K562 (cell line): ENCODE data around the gene COX19.

Experiments used
- CTCF ChIP-seq, 3 experiments: IDR thresholded peaks in 2 of 3; conservative IDR thresholded peaks in 1 of 3; 2 replicates each; pipeline ENCODE4 v1.5.1; 2011 to 2012; ENCODE audit warnings: low read length in 3 of 3, mild to moderate bottlenecking in 3 of 3, control low read depth in 2 of 3, improper control_type of control experiment in 1 of 3, inconsistent platforms in 1 of 3, low read depth in 1 of 3, mixed read lengths in 1 of 3, moderate library complexity in 1 of 3; ENCODE audit not compliant: insufficient read depth in 2 of 3
- MAFG ChIP-seq: fragments of 450-650 bp; conservative IDR thresholded peaks from 2 replicates; pipeline ENCODE4 v1.6.1; 2016; ENCODE audit warnings: missing genetic modification characterization, missing compliant biosample characterization
- SMARCC2 ChIP-seq: fragments of 450-650 bp; IDR thresholded peaks from 2 replicates; pipeline ENCODE4 v1.6.1; 2017; ENCODE audit warnings: antibody characterized with exemption, moderate library complexity, mild to moderate bottlenecking, low read depth
- SMC3 ChIP-seq: conservative IDR thresholded peaks from 2 replicates; pipeline ENCODE4 v1.6.1; 2011; ENCODE audit warnings: low read depth, low read length, improper control_type of control experiment; ENCODE audit not compliant: insufficient read depth
- ZNF23 ChIP-seq: fragments of 250-450 bp; sonication (Bioruptor Pico); IDR thresholded peaks from 2 replicates; pipeline ENCODE4 v1.4.0; 2020; ENCODE audit warnings: mild to moderate bottlenecking
- ZNF699 ChIP-seq: fragments of 250-450 bp; sonication (Bioruptor Pico); IDR thresholded peaks from 2 replicates; pipeline ENCODE4 v1.8.0; 2021; ENCODE audit warnings: mild to moderate bottlenecking, moderate library complexity; ENCODE audit not compliant: insufficient replicate concordance

GRCh38 chr7:1012716-1013095 lies 37.4 kb upstream of the COX19 start:
- TF ChIP-seq SMC3, result no peak
- no peak for TF ChIP-seq MAFG (tag)
- no peak for TF ChIP-seq ZNF699 (CRISPR knock-in tag)
- TF ChIP-seq ZNF23 (CRISPR knock-in tag), result no peak
- no peak for TF ChIP-seq SMARCC2
- no peak for TF ChIP-seq CTCF (IDR thresholded peaks at IDR 0.05 in 2 of 3, conservative IDR thresholded peaks at IDR 0.05 in 1 of 3; ENCODE audit: insufficient read depth in 2 of 3, low read depth in 1 of 3, low read length in 3 of 3)
